NK-92 (cell line): ENCODE results near the gene DPY30.
"Not testable (repeated sequence)": the region's sequence is repeated elsewhere in the genome, so short reads cannot be mapped to it uniquely, and the experiment has no call there.

Source experiments
- DNase-seq: peaks from one replicate; lab custom pipeline; 2025; ENCODE audit not compliant: unreplicated experiment; lab: John Stamatoyannopoulos, UW

Gene DPY30

GRCh38 chr2:32010280-32010669, 29.3 kb downstream of the DPY30 start:
- not testable (repeated sequence) for DNase-seq

- DNase-seq: no peak
Measured at GRCh38 chr2:32009516-32010256, 29.9 kb downstream of the DPY30 start.

- no peak for DNase-seq
Measured at GRCh38 chr2:32008805-32009515, 30.6 kb downstream of the DPY30 start.

- DNase-seq: no peak
Measured at GRCh38 chr2:32007121-32007391, 32.5 kb downstream of the DPY30 start.

GRCh38 chr2:32005371-32005976, 34.1 kb downstream of the DPY30 start:
- no peak for DNase-seq

- no peak for DNase-seq
Measured at GRCh38 chr2:32003791-32004190, 35.8 kb downstream of the DPY30 start.

- no peak for DNase-seq
Measured at GRCh38 chr2:32002406-32002805, 37.2 kb downstream of the DPY30 start.

GRCh38 chr2:31999438-31999837, 40.2 kb downstream of the DPY30 start:
- no peak for DNase-seq

- no peak for DNase-seq
Measured at GRCh38 chr2:31998731-31999383, 40.7 kb downstream of the DPY30 start.

GRCh38 chr2:31997653-31998052, 42.0 kb downstream of the DPY30 start:
- peak; percentile 4 for DNase-seq

GRCh38 chr2:31996571-31997150, 42.9 kb downstream of the DPY30 start:
- DNase-seq: no peak

- DNase-seq: no peak
Measured at GRCh38 chr2:31992934-31993333, 46.7 kb downstream of the DPY30 start.

- DNase-seq: no peak
Measured at GRCh38 chr2:31992025-31992579, 47.5 kb downstream of the DPY30 start.

GRCh38 chr2:31989946-31990345, 49.7 kb downstream of the DPY30 start:
- DNase-seq: no peak

GRCh38 chr2:31987454-31988220, 52.0 kb downstream of the DPY30 start:
- no peak for DNase-seq

GRCh38 chr2:31986906-31987305, 52.7 kb downstream of the DPY30 start:
- DNase-seq: no peak

GRCh38 chr2:31983762-31984467, 55.7 kb downstream of the DPY30 start:
- DNase-seq: no peak

GRCh38 chr2:31980674-31981356, 58.8 kb downstream of the DPY30 start:
- no peak for DNase-seq

GRCh38 chr2:31979956-31980355, 59.6 kb downstream of the DPY30 start:
- DNase-seq: no peak
